Panc1 (cell line): Measurements from ENCODE around the gene TERT. TPM values are rescaled to one million over a fixed set of nuclear protein-coding genes. Genes with fewer than 3 reads are reported as not detected.
"Not testable (repeated sequence)": the region's sequence is repeated elsewhere in the genome, so short reads cannot be mapped to it uniquely, and the experiment has no call there.

Experiments
- ATAC-seq: fragments of 200-7000 bp; cut with Tn5 transposase; 2 replicates; pipeline ENCODE4 v1.9.1; 2020; ENCODE audit warnings: mild to moderate bottlenecking, moderate library complexity
- BruUV-seq: library from RNA; stranded (reverse); fragments of 400-500 nt; replicated peaks from 2 replicates; lab custom pipeline; 2021; lab: Mats Ljungman, UMichigan
- CTCF ChIA-PET: fragments of 300-600 bp; sonication (Branson Sonifier 250); formaldehyde crosslinking; loops from one replicate; lab custom pipeline; 2022; ENCODE audit warnings: antibody characterized with exemption; lab: Charles Lee
- POLR2A ChIA-PET: fragments of 300-600 bp; sonication (Branson Sonifier 250); formaldehyde crosslinking; loops from one replicate; lab custom pipeline; 2022; ENCODE audit warnings: antibody characterized with exemption; lab: Charles Lee
- DNase-seq: peaks from one replicate; pipeline ENCODE4 v3.0.0-alpha.2; 2010; ENCODE audit warnings: low read depth, low spot score
- H3K27ac ChIP-seq: 2 replicates; pipeline ENCODE4 v1.5.1; 2011; ENCODE audit warnings: mild to moderate bottlenecking, low read length, inconsistent platforms
- H3K27me3 ChIP-seq: fragments of 200-500 bp; sonication (Bioruptor generic); 2 replicates; pipeline ENCODE4 v1.6.0; 2014; ENCODE audit warnings: low read length, inconsistent platforms; ENCODE audit not compliant: control insufficient read depth, insufficient read depth
- H3K36me3 ChIP-seq: fragments of 200-500 bp; sonication (Bioruptor generic); 2 replicates; pipeline ENCODE4 v1.5.1; 2014; ENCODE audit warnings: inconsistent platforms, mild to moderate bottlenecking, low read length, moderate library complexity; ENCODE audit not compliant: control insufficient read depth, insufficient read depth
- H3K4me1 ChIP-seq: 2 replicates; pipeline ENCODE4 v1.5.1; 2011; ENCODE audit warnings: inconsistent platforms, mild to moderate bottlenecking, low read length, moderate library complexity; ENCODE audit not compliant: control insufficient read depth, insufficient read depth
- H3K4me3 ChIP-seq, 2 experiments: 2 replicates each; pipeline ENCODE4 v1.5.1; 2011 to 2012; ENCODE audit warnings: low read depth in 2 of 2, low read length in 2 of 2, mild to moderate bottlenecking in 2 of 2, inconsistent platforms in 1 of 2, moderate library complexity in 1 of 2
- H3K9me3 ChIP-seq: fragments of 200-500 bp; sonication (Bioruptor generic); 2 replicates; pipeline ENCODE4 v1.5.1; 2014; ENCODE audit warnings: low read depth, mild to moderate bottlenecking, inconsistent platforms, low read length, moderate library complexity; ENCODE audit not compliant: control insufficient read depth, insufficient read depth
- CTCF ChIP-seq: fragments of 450-650 bp; IDR thresholded peaks from 2 replicates; pipeline ENCODE4 v1.5.1; 2017; ENCODE audit warnings: mild to moderate bottlenecking
- POLR2AphosphoS5 ChIP-seq: IDR thresholded peaks from 2 replicates; pipeline ENCODE4 v1.6.1; 2012; ENCODE audit warnings: mild to moderate bottlenecking, low read depth, low read length, moderate library complexity
- REST ChIP-seq, 2 experiments: IDR thresholded peaks; 2 replicates each; pipeline ENCODE4 v1.6.1; 2011 to 2012; ENCODE audit warnings: low read depth in 2 of 2, control low read depth in 1 of 2, low read length in 1 of 2, mild to moderate bottlenecking in 1 of 2, moderate library complexity in 1 of 2; ENCODE audit not compliant: insufficient read depth in 1 of 2
- SIN3A ChIP-seq: IDR thresholded peaks from 2 replicates; pipeline ENCODE4 v1.6.1; 2012; ENCODE audit warnings: low read depth, mild to moderate bottlenecking, low read length, moderate library complexity, borderline replicate concordance; ENCODE audit not compliant: insufficient read depth
- TCF7L2 ChIP-seq: IDR thresholded peaks from 2 replicates; pipeline ENCODE4 v1.6.1; 2011; ENCODE audit warnings: mild to moderate bottlenecking, low read depth, low read length, inconsistent platforms
- in situ Hi-C: cut with HindIII; loops from 2 replicates; pipeline ENCODE4 v1.10.0; 2016; ENCODE audit warnings: low sequenced_read_pairs, low pct_unique_long_range_greater_than_20kb
- intact Hi-C: fragments of 100-400 bp; cut with micrococcal nuclease; formaldehyde crosslinking; loops from one replicate; pipeline ENCODE4 v1.10.0; 2022; ENCODE audit not compliant: unreplicated experiment
- total RNA-seq: library from RNA; stranded (reverse); gene quantifications from one replicate; pipeline ENCODE4 v1.2.1, GENCODE V29; 2021; ENCODE audit not compliant: unreplicated experiment

Gene TERT
- total RNA-seq, 1 experiment from 2014 or later = 8.9 TPM

- H3K4me3 ChIP-seq, intact Hi-C loops, H3K27me3 ChIP-seq, BruUV-seq, in situ Hi-C loops, H3K9me3 ChIP-seq, DNase-seq, CTCF ChIA-PET, H3K4me1 ChIP-seq, H3K36me3 ChIP-seq, ATAC-seq: not testable (repeated sequence)
- POLR2A ChIA-PET = interaction anchor here (0.6 kb wide), 3 partner anchors 14 to 18 kb away, joined by 3 to 10 read pairs (median 5); partner anchors contain the start of gene CLPTM1L
- H3K27ac ChIP-seq = peak overlapping the region; percentile 81
Measured at GRCh38 chr5:1326901-1327756, 32.3 kb upstream of the TERT start.

GRCh38 chr5:1326532-1326875 is 31.6 kb upstream of the TERT start:
- peak overlapping the region; percentile 81 for H3K27ac ChIP-seq
- H3K36me3 ChIP-seq, H3K9me3 ChIP-seq, BruUV-seq, H3K27me3 ChIP-seq, intact Hi-C loops, in situ Hi-C loops, H3K4me1 ChIP-seq, ATAC-seq, DNase-seq, H3K4me3 ChIP-seq: not testable (repeated sequence)
- ChIA-PET POLR2A (interaction anchor here (0.6 kb wide), 4 partner anchors 14 to 556 kb away, joined by 3 to 10 read pairs (median 4); partner anchors contain the start of gene IRX4), CTCF (interaction anchor here (0.6 kb wide), 1 partner anchor 17 kb away, joined by 3 read pairs; no protein-coding TSS in a partner anchor)

- CTCF ChIA-PET = interaction anchor here (0.6 kb wide), 1 partner anchor 17 kb away, joined by 3 read pairs; no protein-coding TSS in a partner anchor
- H3K27ac ChIP-seq = peak overlapping the region; percentile 81
- DNase-seq = no peak
Measured at GRCh38 chr5:1325870-1326531, 31.1 kb upstream of the TERT start.

More at GRCh38 chr5:1325870-1326531, 31.1 kb upstream of the TERT start:
- TF ChIP-seq CTCF (no peak), POLR2AphosphoS5 (no peak), TCF7L2 (no peak), SIN3A (no peak), REST (IDR thresholded peaks at IDR 0.05; ENCODE audit: insufficient read depth in 1 of 2, low read depth in 2 of 2, low read length in 1 of 2) (no peak)
- Histone ChIP-seq H3K9me3 (no peaks in the 10 kb centered on the region), H3K4me3 (no peak overlapping the region), H3K36me3 (peaks cover 5% of the 10 kb centered on the region; the same call in 1 of the 2 replicates), H3K27me3 (no peaks in the 10 kb centered on the region), H3K4me1 (peaks cover 5% of the 10 kb centered on the region)
- POLR2A ChIA-PET = interaction anchor here (0.6 kb wide), 4 partner anchors 15 to 557 kb away, joined by 3 to 10 read pairs (median 4); partner anchors contain the start of gene IRX4
- ATAC-seq = peak; percentile 53
- intact Hi-C loops = no loop called here
- TSS peak; percentile 75 for BruUV-seq
- in situ Hi-C loops = no loop called here
